ENCODE data around the gene ZNF628. TPM values are rescaled to one million over a fixed set of nuclear protein-coding genes. Genes with fewer than 3 reads are reported as not detected.

The ZNF628 gene
- total RNA-seq, 4 donors from 2014 or later: 1.7 to 6.4 (median 2.6) TPM

GRCh38 chr19:55465460-55466240, 10.8 kb upstream of the ZNF628 start:
- TF ChIP-seq CTCF (IDR thresholded peaks at IDR 0.05): no peak
- ATAC-seq (ENCODE audit: low FRiP score) (no peak), DNase-seq (ENCODE audit: low spot score) (no peak)

- TF ChIP-seq CTCF (IDR thresholded peaks at IDR 0.05): no peak
- no peak for DNase-seq (ENCODE audit: low spot score)
- no peak for ATAC-seq (ENCODE audit: low FRiP score)
Measured at GRCh38 chr19:55466241-55466614, 10.2 kb upstream of the ZNF628 start.

- DNase-seq (ENCODE audit: low spot score): peak; percentile 66
- peak; percentile 89 for ATAC-seq (ENCODE audit: low FRiP score)
- peak in 2 of 3 donors; percentile 53 to 85 for TF ChIP-seq CTCF (IDR thresholded peaks at IDR 0.05)
Measured at GRCh38 chr19:55467236-55468053, 9.0 kb upstream of the ZNF628 start.

GRCh38 chr19:55468054-55468393, 8.4 kb upstream of the ZNF628 start:
- no peak for ATAC-seq (ENCODE audit: low FRiP score)
- no peak for DNase-seq (ENCODE audit: low spot score)
- TF ChIP-seq CTCF (IDR thresholded peaks at IDR 0.05): no peak

GRCh38 chr19:55471266-55471665, 5.2 kb upstream of the ZNF628 start:
- DNase-seq (ENCODE audit: low spot score): no peak
- no peak for TF ChIP-seq CTCF (IDR thresholded peaks at IDR 0.05)
- no peak for ATAC-seq (ENCODE audit: low FRiP score)

- ATAC-seq (ENCODE audit: low FRiP score) (no peak), DNase-seq (ENCODE audit: low spot score) (no peak)
- TF ChIP-seq CTCF (IDR thresholded peaks at IDR 0.05): no peak
Measured at GRCh38 chr19:55472463-55472862, 4.0 kb upstream of the ZNF628 start.
